HAP-1 (cell line): ENCODE data around the gene DHRS3.

ENCODE experiments used
- DNase-seq, 2 experiments: peaks; one replicate each; pipeline ENCODE4 v3.0.0-alpha.2; 2016 to 2020; ENCODE audit warnings: low spot score in 2 of 2
- H3K27me3 ChIP-seq: fragments of 250-450 bp; sonication (Bioruptor Pico); 2 replicates; pipeline ENCODE4 v1.5.1; 2020; ENCODE audit warnings: low read depth, mild to moderate bottlenecking, moderate library complexity
- H3K36me3 ChIP-seq: fragments of 250-450 bp; sonication (Bioruptor Pico); replicated peaks from 2 replicates; pipeline ENCODE4 v1.5.1; 2020; ENCODE audit warnings: mild to moderate bottlenecking
- H3K4me1 ChIP-seq: fragments of 250-450 bp; sonication (Bioruptor Pico); 2 replicates; pipeline ENCODE4 v1.5.1; 2020; ENCODE audit warnings: mild to moderate bottlenecking
- H3K4me3 ChIP-seq: fragments of 250-450 bp; sonication (Bioruptor Pico); 2 replicates; pipeline ENCODE4 v1.5.1; 2020; ENCODE audit warnings: mild to moderate bottlenecking, moderate library complexity
- H3K9me3 ChIP-seq: fragments of 250-450 bp; sonication (Bioruptor Pico); 2 replicates; pipeline ENCODE4 v1.5.1; 2020; ENCODE audit warnings: mild to moderate bottlenecking, moderate library complexity
- in situ Hi-C: fragments of 300-500 bp; cut with MboI; formaldehyde crosslinking; loops from 3 replicates; pipeline ENCODE4 v1.14.3; 2020; ENCODE audit warnings: low sequenced_read_pairs, inconsistent platforms, mixed read lengths

The DHRS3 gene

DNA sequence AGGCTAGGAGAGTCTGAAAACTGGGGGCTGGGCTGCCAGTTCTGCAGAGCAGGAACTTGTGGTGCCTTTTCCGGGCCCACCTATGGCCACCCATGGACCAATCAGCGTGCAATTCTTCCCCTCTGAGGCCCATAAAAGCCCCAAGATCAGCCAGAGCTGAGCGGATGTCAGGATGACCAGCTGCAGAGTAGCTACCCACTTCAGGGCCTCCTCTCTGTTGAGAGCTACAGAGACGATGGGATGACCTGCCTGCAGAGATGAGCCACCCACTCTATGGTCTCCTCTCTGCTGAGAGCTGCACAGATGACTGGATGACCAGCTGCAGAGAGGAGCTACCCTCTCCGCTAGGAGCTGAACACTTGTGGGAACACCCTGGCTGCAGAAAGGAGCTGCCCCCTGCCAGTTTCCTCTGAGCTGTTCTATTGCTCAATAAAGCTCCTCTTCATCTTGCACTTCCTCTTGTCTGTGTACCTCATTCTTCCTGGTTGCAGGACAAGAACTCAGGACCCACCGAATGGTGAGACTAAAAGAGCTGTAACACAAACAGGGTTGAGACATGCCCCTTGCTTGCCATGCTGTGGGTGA is 13.0 kb upstream of the DHRS3 start:
- DNase-seq, result no peak
- Histone ChIP-seq H3K4me3 (no peak overlapping the region), H3K9me3 (peaks cover 4% of the 10 kb centered on the region; the same call in 1 of the 2 replicates), H3K4me1 (peaks cover 15% of the 10 kb centered on the region), H3K36me3 (no peaks in the 10 kb centered on the region), H3K27me3 (no peaks in the 10 kb centered on the region)
- in situ Hi-C loops, result no loop called here

DNA sequence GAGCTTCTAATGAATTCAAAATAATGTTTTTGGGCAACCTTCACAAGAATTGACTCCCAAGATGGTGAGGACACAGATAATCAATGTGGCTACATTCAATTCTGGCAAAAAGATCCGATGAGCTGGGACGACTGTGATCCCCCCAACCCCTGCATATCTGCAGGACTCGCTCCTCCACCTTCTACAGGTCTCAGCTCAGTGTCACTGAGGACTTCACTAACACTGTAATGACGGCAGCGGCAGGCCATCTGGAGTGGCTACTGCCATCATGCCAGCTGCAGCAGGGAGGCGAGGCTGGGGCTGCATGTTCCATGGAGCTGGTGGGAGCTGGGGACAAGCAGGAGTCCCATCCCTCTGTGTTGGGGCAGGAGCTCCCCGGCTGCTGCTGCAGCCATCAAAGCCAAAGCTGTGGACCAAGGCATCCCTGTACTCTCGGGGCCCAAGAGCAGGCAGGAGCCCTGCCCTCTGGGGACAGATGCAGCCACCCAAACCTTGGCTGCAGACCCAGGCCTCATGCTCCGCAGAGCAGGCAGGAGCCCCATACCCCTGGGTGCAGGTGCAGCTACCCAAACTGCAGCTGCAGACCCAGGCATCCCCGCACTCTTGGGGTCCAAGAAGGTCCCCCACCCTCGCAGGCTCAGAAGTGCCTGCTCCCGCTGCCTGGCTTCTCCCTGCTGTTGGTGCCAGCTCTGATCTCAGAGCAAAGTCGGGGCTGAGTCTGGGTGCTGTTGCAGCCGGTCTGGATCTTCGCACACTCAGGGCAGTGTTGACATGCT is 12.2 kb upstream of the DHRS3 start:
- in situ Hi-C loops, result no loop called here
- Histone ChIP-seq H3K9me3 (peaks cover 4% of the 10 kb centered on the region; the same call in 1 of the 2 replicates), H3K27me3 (no peaks in the 10 kb centered on the region), H3K4me1 (peaks cover 15% of the 10 kb centered on the region), H3K36me3 (no peaks in the 10 kb centered on the region), H3K4me3 (no peak overlapping the region)
- DNase-seq, result no peak

DNA sequence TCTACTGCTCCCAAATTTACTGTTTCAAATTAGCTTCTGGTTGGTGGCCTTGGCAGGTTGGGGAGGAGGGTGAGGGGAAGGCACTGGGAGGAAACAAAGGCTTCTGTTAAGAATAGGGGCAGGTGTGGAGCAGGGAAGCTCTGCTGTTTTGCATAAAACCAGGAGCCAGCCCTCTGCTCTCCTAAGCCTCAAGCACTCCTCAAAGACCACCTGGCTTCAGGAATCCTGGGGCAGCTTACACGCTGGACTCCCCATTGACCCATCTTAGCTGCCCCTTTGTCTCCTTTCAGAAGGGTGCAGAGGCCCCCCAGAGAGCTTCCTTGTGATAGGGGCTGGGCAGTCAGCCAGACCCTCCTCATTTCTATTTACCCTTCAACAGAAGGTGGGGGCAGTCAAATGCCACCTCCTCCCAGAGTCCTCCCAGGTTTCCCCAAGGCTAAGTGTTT is 11.5 kb upstream of the DHRS3 start:
- Histone ChIP-seq H3K4me3 (no peak overlapping the region), H3K9me3 (peaks cover 4% of the 10 kb centered on the region; the same call in 1 of the 2 replicates), H3K4me1 (peaks cover 15% of the 10 kb centered on the region), H3K27me3 (no peaks in the 10 kb centered on the region), H3K36me3 (no peaks in the 10 kb centered on the region)
- in situ Hi-C loops, result no loop called here
- DNase-seq, result no peak

DNA sequence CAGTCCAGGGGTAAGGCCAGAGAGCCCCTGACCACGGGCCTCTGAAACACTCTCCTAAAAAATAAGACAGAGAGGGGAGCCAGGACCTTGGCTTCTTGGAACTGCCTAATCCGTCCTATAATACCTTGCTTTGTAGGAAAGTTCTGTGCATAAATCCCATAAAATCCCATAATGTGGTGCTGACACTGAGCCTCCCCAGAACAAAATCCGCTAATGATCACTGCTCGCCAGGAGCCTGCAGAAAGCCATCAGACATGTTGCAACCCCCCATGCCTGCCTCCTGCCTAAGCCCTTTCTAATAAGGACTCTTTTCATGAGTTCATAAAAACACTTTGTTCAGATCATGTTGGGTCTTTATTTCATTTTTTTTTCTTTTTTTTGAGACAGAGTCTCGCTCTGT is 9.3 kb upstream of the DHRS3 start:
- DNase-seq, result peak; percentile 82 to 90
- H3K27me3 ChIP-seq, result no peaks in the 10 kb centered on the region
- H3K36me3 ChIP-seq, result no peaks in the 10 kb centered on the region
- H3K4me1 ChIP-seq, result peaks cover 15% of the 10 kb centered on the region
- in situ Hi-C loops, result no loop called here
- H3K4me3 ChIP-seq, result no peak overlapping the region
- peaks cover 4% of the 10 kb centered on the region; the same call in 1 of the 2 replicates for H3K9me3 ChIP-seq

DNA sequence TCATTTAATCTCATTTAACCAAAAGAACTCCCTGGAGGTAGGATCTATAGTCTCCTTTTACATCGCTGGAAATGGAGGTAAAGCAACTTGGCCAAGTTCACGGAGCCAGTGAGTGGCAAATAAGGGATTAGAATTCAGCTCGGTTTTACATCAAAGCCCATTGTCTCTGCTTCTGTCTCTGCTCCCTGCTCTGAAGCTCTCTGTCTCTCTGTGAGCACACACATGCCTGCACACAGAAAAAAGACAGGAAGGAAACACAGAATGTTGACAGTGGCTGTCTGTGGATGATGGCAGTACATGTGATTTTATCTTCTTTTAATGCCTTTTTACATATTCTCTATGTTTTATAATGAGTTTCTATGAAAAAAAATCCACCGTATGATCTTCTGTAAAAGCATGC is 8.9 kb upstream of the DHRS3 start:
- H3K9me3 ChIP-seq, result peaks cover 4% of the 10 kb centered on the region; the same call in 1 of the 2 replicates

DNA sequence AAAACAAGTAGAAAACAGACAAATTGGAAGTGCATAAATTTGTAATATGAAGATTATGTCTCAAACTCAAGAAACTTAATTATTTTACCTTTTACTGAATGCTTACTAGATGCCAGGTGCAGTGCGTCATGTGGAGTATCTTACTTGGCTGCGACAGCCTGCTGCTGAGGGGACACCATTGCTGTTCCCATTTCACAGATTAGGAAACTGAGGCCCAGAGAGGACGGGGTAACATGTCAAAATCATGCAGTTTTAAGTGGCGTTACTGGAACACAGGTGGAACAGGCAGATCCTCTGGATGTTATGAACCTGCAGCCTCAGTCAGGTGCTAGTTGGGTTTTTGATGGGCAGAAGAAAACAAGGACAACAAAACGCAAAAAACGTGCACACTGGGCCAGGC is 7.3 kb upstream of the DHRS3 start:
- no peak overlapping the region for H3K4me3 ChIP-seq
- H3K4me1 ChIP-seq, result peaks cover 15% of the 10 kb centered on the region
- DNase-seq, result no peak
- in situ Hi-C loops, result no loop called here
- no peaks in the 10 kb centered on the region for H3K27me3 ChIP-seq
- H3K36me3 ChIP-seq, result no peaks in the 10 kb centered on the region
- peaks cover 4% of the 10 kb centered on the region; the same call in 1 of the 2 replicates for H3K9me3 ChIP-seq

More for the DNA sequence above, 8.9 kb upstream of the DHRS3 start:
- Histone ChIP-seq H3K4me1 (peaks cover 15% of the 10 kb centered on the region), H3K36me3 (no peaks in the 10 kb centered on the region), H3K27me3 (no peaks in the 10 kb centered on the region), H3K4me3 (no peak overlapping the region)
- DNase-seq, result peak; percentile 54 to 80
- in situ Hi-C loops, result no loop called here

DNA sequence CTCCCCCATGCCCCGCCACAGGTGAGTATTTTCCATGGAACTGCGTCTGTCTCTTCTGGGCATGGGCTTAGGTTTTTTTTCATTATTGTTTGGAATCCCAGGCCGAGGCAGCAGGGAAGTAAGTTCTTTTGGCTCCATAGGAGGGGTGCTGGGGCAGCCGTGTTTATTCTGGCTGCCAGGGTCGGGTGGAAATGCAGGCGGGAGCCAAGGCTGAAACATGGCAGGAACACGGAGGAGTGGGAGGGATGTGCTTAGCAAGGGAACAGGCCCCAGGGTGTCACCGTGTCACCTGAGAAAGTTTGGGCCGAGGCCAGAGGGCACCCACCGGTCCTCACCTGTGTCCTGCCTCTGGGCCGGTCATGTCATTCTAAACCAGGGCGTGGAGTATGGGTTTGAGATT is 4.5 kb upstream of the DHRS3 start:
- DNase-seq, result no peak
- Histone ChIP-seq H3K4me3 (no peak overlapping the region), H3K36me3 (no peaks in the 10 kb centered on the region), H3K27me3 (no peaks in the 10 kb centered on the region), H3K4me1 (peaks cover 16% of the 10 kb centered on the region), H3K9me3 (no peaks in the 10 kb centered on the region)
- in situ Hi-C loops, result loop anchor here (25.0 kb wide), 1 partner anchor 310 kb away; no protein-coding TSS in a partner anchor

DNA sequence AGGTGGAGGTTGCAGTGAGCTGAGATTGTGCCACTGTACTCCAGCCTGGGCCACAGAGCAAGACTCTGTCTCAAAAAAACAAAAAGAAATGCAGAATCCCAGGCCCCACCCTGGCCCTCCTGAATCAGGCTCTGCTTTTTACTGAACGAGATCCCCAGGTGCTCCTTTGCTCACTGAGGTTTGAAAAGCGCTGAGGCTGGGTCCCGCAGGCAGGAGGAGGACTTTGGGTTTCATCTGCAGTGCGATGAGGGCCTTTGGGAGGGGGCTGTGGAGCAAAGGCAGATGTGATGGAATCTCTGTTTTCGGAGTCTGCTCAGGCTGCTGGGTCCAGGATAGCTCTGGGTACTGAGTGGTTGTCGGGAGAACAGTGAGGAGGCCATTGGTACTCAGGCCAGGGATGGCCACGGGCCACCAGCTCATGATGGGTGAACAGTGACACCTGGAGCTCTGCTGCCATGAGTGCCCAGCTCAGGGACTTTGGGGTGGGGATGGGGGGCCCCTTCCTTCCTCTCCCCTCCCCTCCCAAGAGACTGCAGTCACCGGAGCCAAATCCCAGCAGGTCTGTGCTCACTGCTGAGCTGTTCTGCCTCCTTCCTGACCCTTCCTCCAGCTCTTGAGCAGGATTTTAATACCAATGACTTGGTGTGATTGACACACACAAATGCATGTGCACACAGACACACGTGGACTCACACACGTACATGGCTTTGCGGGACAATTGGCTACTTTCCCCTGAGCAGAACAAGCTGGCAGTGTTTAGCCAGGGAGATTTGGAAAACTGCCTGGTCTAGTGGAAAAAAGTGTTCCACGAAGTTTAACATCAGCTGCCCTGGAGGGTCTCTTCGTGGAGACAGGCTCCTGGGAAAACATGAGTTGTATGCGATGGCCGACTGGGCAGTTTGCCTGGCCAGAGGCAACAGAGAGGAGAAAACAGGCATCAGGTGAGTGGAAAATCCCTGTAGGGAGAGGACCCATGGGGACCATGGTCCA is 3.6 kb upstream of the DHRS3 start:
- Histone ChIP-seq H3K36me3 (no peaks in the 10 kb centered on the region), H3K9me3 (no peaks in the 10 kb centered on the region), H3K4me1 (peaks cover 10% of the 10 kb centered on the region), H3K27me3 (no peaks in the 10 kb centered on the region), H3K4me3 (no peak overlapping the region)
- no peak for DNase-seq
- in situ Hi-C loops, result loop anchor here (25.0 kb wide), 1 partner anchor 309 kb away; no protein-coding TSS in a partner anchor

DNA sequence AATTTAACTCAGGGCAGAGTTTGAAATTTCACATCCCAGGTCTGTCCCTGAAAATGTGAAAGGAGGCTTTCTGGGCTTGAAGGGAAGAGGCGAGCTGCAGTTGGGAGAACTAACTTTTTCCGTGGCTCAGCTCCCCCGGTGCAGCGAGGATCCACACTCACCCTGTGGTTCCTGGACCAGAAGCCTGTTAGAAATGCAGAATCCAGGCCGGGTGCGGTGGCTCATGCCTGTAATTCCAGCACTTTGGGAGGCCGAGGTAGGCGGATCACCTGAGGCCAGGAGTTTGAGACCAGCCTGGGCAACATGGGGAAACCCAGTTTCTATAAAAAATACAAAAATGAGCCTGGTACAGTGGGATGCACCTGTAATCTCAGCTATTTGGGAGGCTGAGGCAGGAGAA is 2.9 kb upstream of the DHRS3 start:
- Histone ChIP-seq H3K36me3 (no peaks in the 10 kb centered on the region), H3K4me1 (peaks cover 3% of the 10 kb centered on the region), H3K4me3 (no peak overlapping the region), H3K9me3 (no peaks in the 10 kb centered on the region), H3K27me3 (no peaks in the 10 kb centered on the region)
- no peak for DNase-seq
- in situ Hi-C loops, result loop anchor here (25.0 kb wide), 1 partner anchor 309 kb away; no protein-coding TSS in a partner anchor

DNA sequence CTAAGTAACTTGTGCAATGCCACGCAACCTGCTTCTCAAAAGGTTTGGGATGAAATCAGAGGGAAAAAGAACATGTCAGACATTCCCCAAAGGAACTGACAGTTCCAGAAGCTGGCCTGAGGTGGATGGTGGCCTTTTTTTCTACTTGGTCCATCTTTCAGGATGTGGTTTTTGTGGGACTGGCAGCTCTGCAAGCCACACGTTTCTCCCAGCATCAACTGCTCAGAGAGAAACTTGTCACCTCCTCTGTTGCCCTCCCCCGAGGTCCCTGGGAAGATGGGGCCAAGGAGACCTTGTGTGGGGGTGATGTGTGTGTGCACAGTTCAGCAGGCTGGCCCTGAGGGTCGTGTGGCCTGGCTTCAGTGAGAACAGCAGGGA is 2.5 kb upstream of the DHRS3 start:
- H3K4me3 ChIP-seq, result no peak overlapping the region
- peaks cover 3% of the 10 kb centered on the region for H3K4me1 ChIP-seq
- no peaks in the 10 kb centered on the region for H3K36me3 ChIP-seq
- in situ Hi-C loops, result loop anchor here (25.0 kb wide), 1 partner anchor 308 kb away; no protein-coding TSS in a partner anchor
- no peak for DNase-seq
- no peaks in the 10 kb centered on the region for H3K27me3 ChIP-seq
- H3K9me3 ChIP-seq, result no peaks in the 10 kb centered on the region

DNA sequence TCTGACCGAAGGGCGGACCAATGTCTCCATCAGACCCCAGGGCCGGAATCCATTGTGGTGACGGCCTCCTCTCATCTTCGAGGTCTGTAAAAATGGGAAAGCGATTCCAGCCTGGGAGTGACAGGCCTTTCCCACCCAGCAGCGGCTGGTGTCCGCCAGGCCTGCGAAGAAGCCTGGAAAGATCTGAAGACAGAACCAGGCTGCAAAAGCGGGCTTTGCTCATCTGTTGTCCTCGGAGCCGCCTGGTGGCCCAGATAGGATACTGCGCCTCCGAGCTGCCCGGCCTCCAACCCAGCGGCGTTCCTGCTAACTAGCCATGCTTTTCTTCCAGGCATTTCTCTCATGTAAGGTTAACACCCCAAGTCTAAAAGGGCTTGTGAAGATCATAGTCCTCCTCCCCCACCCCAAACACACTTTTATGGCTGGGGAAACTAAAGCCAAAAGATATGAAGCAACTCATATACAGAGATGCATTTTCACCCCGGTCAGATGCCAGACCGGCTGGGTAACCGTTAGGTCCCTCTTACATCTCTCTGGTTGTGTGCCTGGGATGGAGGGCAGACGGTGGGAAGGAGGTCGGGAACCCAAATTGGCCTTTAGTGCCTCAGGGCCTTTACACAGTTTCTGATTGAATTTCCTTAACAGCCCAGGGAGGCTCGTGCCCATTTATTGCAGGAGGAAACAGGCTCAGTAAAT is 1.9 kb upstream of the DHRS3 start:
- no peaks in the 10 kb centered on the region for H3K27me3 ChIP-seq
- H3K4me3 ChIP-seq, result peak overlapping the region; percentile 70
- H3K36me3 ChIP-seq, result no peaks in the 10 kb centered on the region
- in situ Hi-C loops, result loop anchor here (25.0 kb wide), 1 partner anchor 308 kb away; no protein-coding TSS in a partner anchor
- DNase-seq, result peak; percentile 82 to 90
- peaks cover 8% of the 10 kb centered on the region for H3K4me1 ChIP-seq
- H3K9me3 ChIP-seq, result no peaks in the 10 kb centered on the region

DNA sequence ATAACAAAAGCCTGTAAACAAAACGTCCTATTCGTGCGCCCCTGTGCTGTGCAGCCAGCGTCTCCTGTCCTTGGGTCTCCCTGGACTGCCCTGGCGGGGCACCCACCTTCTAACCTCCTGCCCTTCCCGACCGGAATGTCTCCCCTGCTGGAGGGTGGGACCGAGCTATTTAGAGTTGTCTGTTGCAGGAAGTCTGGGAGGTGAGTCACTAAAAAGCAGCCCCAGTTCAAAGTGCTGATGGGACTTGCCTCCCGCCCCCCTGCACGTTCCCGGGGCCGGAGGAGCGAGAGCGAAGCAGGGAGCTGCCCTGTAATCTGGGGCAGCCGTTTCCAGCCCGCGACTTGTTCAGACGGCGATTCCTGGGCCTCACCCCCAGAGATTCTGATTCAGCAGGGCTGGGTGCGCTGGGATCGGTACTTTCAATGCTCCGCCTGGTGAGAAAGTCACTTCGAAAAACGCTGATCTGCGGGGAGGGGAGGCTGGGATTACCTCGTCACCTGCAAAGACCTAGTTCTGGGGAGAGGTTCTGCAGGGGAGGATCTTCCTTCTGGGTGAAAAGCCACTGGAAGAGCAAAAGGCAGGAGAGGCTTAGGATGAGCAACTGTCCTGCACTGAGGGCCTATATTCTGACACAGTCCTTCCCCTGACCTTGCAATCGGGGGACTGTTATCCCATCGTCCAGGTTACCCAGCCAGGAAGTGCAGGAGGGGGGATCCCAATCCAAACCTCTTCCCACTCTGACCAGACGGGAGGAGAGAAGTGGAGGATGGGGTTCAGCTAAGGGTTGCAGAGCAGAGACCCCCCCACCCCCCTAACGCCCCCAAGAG is 1.2 kb upstream of the DHRS3 start:
- DNase-seq, result peak; percentile 67 to 79
- in situ Hi-C loops, result loop anchor here (25.0 kb wide), 1 partner anchor 307 kb away; no protein-coding TSS in a partner anchor
- no peaks in the 10 kb centered on the region for H3K9me3 ChIP-seq
- H3K4me1 ChIP-seq, result peaks cover 11% of the 10 kb centered on the region
- no peaks in the 10 kb centered on the region for H3K36me3 ChIP-seq
- H3K4me3 ChIP-seq, result peak overlapping the region; percentile 70
- H3K27me3 ChIP-seq, result no peaks in the 10 kb centered on the region
